K562 (cell line): ENCODE results near the gene LAPTM5. TPM values are rescaled to one million over a fixed set of nuclear protein-coding genes. Genes with fewer than 3 reads are reported as not detected.
A peak's percentile ranks its signal among the peaks of the same experiment; 100 is the strongest.

Experiments used
- BMI1 ChIP-seq: fragments of 150-350 bp; IDR thresholded peaks from 2 replicates; pipeline ENCODE4 v1.6.1; 2014; ENCODE audit warnings: low read length
- CHD1 ChIP-seq: fragments of 200-600 bp; sonication (generic); IDR thresholded peaks from one replicate; pipeline ENCODE4 v1.6.1; 2012; ENCODE audit warnings: mild to moderate bottlenecking, moderate library complexity, low read length, inconsistent platforms
- FOXJ2 ChIP-seq: fragments of 200-800 bp; sonication (Bioruptor generic); IDR thresholded peaks from 2 replicates; pipeline ENCODE4 v1.6.1; 2016; ENCODE audit warnings: missing genetic modification characterization, missing compliant biosample characterization
- FOXP1 ChIP-seq: sonication (generic); formaldehyde crosslinking; IDR thresholded peaks from 2 replicates; pipeline ENCODE4 v1.8.0; 2022; ENCODE audit warnings: mild to moderate bottlenecking, missing genetic modification reagents
- HES1 ChIP-seq: fragments of 450-650 bp; IDR thresholded peaks from 2 replicates; pipeline ENCODE4 v1.6.1; 2016; ENCODE audit warnings: low read depth, mild to moderate bottlenecking, moderate library complexity
- IRF9 ChIP-seq: fragments of 450-650 bp; IDR thresholded peaks from 2 replicates; pipeline ENCODE4 v1.6.1; 2016; ENCODE audit warnings: missing biosample characterization, missing genetic modification characterization
- MECOM ChIP-seq: fragments of 250-450 bp; sonication (Bioruptor Pico); IDR thresholded peaks from 2 replicates; pipeline ENCODE4 v1.8.0; 2022; ENCODE audit warnings: inconsistent platforms
- MLLT1 ChIP-seq, 2 experiments: fragments of 450-650 bp; IDR thresholded peaks; 2 replicates each; pipeline ENCODE4 v1.6.1; 2016
- MYNN ChIP-seq, 2 experiments: sonication (generic); formaldehyde crosslinking in 1 of 2; IDR thresholded peaks; 2 replicates each; pipeline versions ENCODE4 v1.5.0 to v1.6.1; 2016 to 2020; ENCODE audit warnings: antibody characterized with exemption in 1 of 2, missing genetic modification reagents in 1 of 2
- SIX5 ChIP-seq, 2 experiments: IDR thresholded peaks; 2 replicates each; pipeline ENCODE4 v1.6.1; 2011; ENCODE audit warnings: low read length in 2 of 2, borderline replicate concordance in 1 of 2, low read depth in 1 of 2, mild to moderate bottlenecking in 1 of 2, moderate library complexity in 1 of 2; ENCODE audit not compliant: insufficient read depth in 1 of 2
- SLC30A9 ChIP-seq: fragments of 250-450 bp; sonication (Bioruptor Pico); IDR thresholded peaks from 2 replicates; pipeline ENCODE4 v1.8.0; 2022; ENCODE audit warnings: mild to moderate bottlenecking, moderate library complexity
- STAT6 ChIP-seq: sonication (generic); formaldehyde crosslinking; IDR thresholded peaks from 2 replicates; pipeline ENCODE4 v1.8.1; 2023; ENCODE audit warnings: mild to moderate bottlenecking, missing genetic modification reagents
- TAF15 ChIP-seq: fragments of 200-400 bp; formaldehyde crosslinking; IDR thresholded peaks from 2 replicates; pipeline ENCODE4 v1.6.1; 2017; ENCODE audit warnings: mild to moderate bottlenecking, low read depth, low read length, moderate library complexity
- TCFL5 ChIP-seq: fragments of 250-450 bp; sonication (Bioruptor Pico); conservative IDR thresholded peaks from 2 replicates; pipeline ENCODE4 v1.6.1; 2021; ENCODE audit warnings: mild to moderate bottlenecking, moderate library complexity, matching md5 sums
- TEAD1 ChIP-seq, 2 experiments: fragments of 450-650 bp in 1 of 2; sonication (generic) in 1 of 2; formaldehyde crosslinking; IDR thresholded peaks; 2 replicates each; pipeline versions ENCODE4 v1.4.0 to v1.8.0; 2020 to 2022; ENCODE audit warnings: mild to moderate bottlenecking in 2 of 2, missing genetic modification reagents in 1 of 2
- ZNF134 ChIP-seq: fragments of 250-450 bp; sonication (Bioruptor Pico); conservative IDR thresholded peaks from 2 replicates; pipeline ENCODE4 v1.4.0; 2020
- ZNF395 ChIP-seq: fragments of 200-800 bp; sonication (Bioruptor generic); IDR thresholded peaks from 2 replicates; pipeline ENCODE4 v1.6.1; 2017; ENCODE audit warnings: missing genetic modification characterization, missing compliant biosample characterization
- ZSCAN32 ChIP-seq: fragments of 450-650 bp; formaldehyde crosslinking; IDR thresholded peaks from 2 replicates; pipeline ENCODE4 v1.4.0; 2020; ENCODE audit warnings: mild to moderate bottlenecking, moderate library complexity
- polyA plus RNA-seq, 8 experiments: library from polyadenylated mRNA; depleted of rRNA in 4 of 8; stranded (reverse) in 5 of 8; unstranded in 3 of 8; fragments of >200 nt; fragmentation: Nextera tagmentation in 2 of 8; fragmentation: Illumina TruSeq in 1 of 8; extraction: Ambion mirVana in 2 of 8; extraction: Trizol in 1 of 8; gene quantifications; 2 replicates each; pipeline versions ENCODE4 v1.2.1 to v1.2.3, GENCODE V29; 2011 to 2014; ENCODE audit warnings: inconsistent platforms in 1 of 8, missing spikeins in 1 of 8
- total RNA-seq, 7 experiments: library from RNA; depleted of rRNA in 6 of 7; stranded (reverse); fragments of >200 nt in 6 of 7; fragmentation: Illumina TruSeq in 2 of 7; extraction: Trizol in 2 of 7; gene quantifications; 2 replicates each; pipeline versions ENCODE4 v1.2.1 to v1.2.3, GENCODE V29; 2011 to 2021; ENCODE audit warnings: low replicate concordance in 1 of 7

LAPTM5 gene
- total and polyA plus RNA-seq, 9 of the 15 experiments (the other 6 are each of a cell fraction or from before 2014, with no cell fraction given): 2.4 to 47.3 (median 20.3) TPM

GRCh38 chr1:30760596-30761324, 3.2 kb upstream of the LAPTM5 start (continued):
- TF ChIP-seq MECOM (CRISPR knock-in tag): peak; percentile 30; the same call in 1 of the 2 replicates
- 0 out of 2 replicates have a peak, but pooled peaks have one; percentile 42 for TF ChIP-seq STAT6 (CRISPR knock-in tag)
- TF ChIP-seq CHD1: no peak
- TF ChIP-seq TCFL5 (CRISPR knock-in tag): 0 out of 2 replicates have a peak, but pooled peaks have one; percentile 19
- no peak for TF ChIP-seq BMI1
- no peak for TF ChIP-seq MYNN (IDR thresholded peaks at IDR 0.05)
- no peak for TF ChIP-seq MYNN (CRISPR knock-in tag; IDR thresholded peaks at IDR 0.05)
- peak in 1 of 2 experiments; percentile 34; a peak in 1 of 4 replicates for TF ChIP-seq TEAD1 (CRISPR knock-in tag; IDR thresholded peaks at IDR 0.05)
- no peak for TF ChIP-seq FOXP1 (CRISPR knock-in tag)
- no peak for TF ChIP-seq IRF9 (tag)
- no peak for TF ChIP-seq HES1
- 0 out of 4 replicates have a peak, but pooled peaks of 1 of the 2 experiments have one; percentile 45 for TF ChIP-seq MLLT1 (IDR thresholded peaks at IDR 0.05)
- TF ChIP-seq FOXJ2 (tag): no peak
- TF ChIP-seq TAF15: no peak
- TF ChIP-seq ZNF395 (CRISPR knock-in tag): peak; percentile 53
- TF ChIP-seq ZSCAN32 (CRISPR knock-in tag): no peak
- 0 out of 2 replicates have a peak, but pooled peaks have one; percentile 7 for TF ChIP-seq ZNF134 (CRISPR knock-in tag)
- no peak for TF ChIP-seq SIX5 (IDR thresholded peaks at IDR 0.05; ENCODE audit: borderline replicate concordance in 1 of 2, insufficient read depth in 1 of 2, low read depth in 1 of 2, low read length in 2 of 2)
- TF ChIP-seq SLC30A9: no peak
